SK-N-MC (cell line): Measurements from ENCODE around the gene BMP6.

Experiments used
- EZH2 ChIP-seq: fragments of 200-600 bp; sonication (generic); IDR thresholded peaks from one replicate; pipeline ENCODE4 v1.6.1; 2017; ENCODE audit warnings: antibody characterized with exemption
- FOXP2 ChIP-seq: optimal IDR thresholded peaks from 2 replicates; pipeline ENCODE3; 2011; ENCODE audit warnings: mild to moderate bottlenecking, moderate library complexity; ENCODE audit not compliant: insufficient read depth; ENCODE audit errors: extremely low read length, control extremely low read depth
- POLR2AphosphoS5 ChIP-seq: IDR thresholded peaks from 2 replicates; pipeline ENCODE4 v1.6.1; 2012; ENCODE audit warnings: mild to moderate bottlenecking, low read depth, low read length, borderline replicate concordance

DNA sequence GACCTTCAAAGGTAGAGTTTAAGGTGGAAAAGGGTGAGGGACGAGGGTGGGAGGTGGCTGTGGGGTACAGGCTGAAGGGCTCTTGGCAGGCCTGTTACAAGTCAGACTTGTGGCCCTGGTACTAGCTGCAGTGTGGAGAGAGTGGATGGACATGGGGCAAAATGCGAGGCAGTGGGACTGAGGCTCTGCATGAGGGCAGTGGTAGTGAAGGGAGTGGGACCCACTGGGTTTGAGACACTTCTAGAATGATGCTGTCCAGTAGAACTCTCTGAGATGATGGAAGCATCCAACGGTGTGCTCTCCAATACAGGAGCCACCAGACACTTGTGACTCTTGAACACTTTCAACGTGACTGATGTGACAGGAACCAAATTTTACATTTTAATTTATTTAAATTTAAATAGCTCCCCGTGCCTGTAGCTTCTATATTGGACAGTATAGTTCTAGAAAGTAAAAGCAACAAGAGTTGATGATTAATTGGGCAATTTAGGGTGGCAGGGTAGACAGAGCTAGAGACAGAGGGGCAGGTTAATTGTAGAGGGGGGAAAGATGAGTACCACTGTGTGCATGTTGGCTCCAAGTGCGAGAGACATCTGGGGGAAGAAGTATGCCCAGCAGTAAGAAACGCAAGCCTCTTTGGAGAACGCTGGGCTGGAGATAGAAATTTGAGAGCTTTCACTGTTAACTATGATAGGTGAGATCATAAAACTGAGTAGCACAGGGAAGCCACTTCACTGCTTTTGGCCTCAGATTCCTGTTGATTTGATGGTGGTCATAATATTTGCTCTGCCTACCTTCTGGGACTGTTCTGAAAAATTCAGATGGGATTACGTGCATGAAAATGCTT lies 107.2 kb downstream of the BMP6 start:
- TF ChIP-seq POLR2AphosphoS5 (no peak), EZH2 (no peak), FOXP2 (no peak)
